ENCODE measurements around the gene ZC3H14.

The ZC3H14 gene

GRCh38 chr14:88588081-88588480 lies 25.2 kb downstream of the ZC3H14 start:
- TF ChIP-seq, protein P1, sequence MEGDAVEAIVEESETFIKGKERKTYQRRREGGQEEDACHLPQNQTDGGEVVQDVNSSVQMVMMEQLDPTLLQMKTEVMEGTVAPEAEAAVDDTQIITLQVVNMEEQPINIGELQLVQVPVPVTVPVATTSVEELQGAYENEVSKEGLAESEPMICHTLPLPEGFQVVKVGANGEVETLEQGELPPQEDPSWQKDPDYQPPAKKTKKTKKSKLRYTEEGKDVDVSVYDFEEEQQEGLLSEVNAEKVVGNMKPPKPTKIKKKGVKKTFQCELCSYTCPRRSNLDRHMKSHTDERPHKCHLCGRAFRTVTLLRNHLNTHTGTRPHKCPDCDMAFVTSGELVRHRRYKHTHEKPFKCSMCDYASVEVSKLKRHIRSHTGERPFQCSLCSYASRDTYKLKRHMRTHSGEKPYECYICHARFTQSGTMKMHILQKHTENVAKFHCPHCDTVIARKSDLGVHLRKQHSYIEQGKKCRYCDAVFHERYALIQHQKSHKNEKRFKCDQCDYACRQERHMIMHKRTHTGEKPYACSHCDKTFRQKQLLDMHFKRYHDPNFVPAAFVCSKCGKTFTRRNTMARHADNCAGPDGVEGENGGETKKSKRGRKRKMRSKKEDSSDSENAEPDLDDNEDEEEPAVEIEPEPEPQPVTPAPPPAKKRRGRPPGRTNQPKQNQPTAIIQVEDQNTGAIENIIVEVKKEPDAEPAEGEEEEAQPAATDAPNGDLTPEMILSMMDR (IDR thresholded peaks at IDR 0.05; ENCODE audit: control insufficient read depth, extremely low read depth, insufficient read depth): no peak
- no peak for DNase-seq (ENCODE audit: low read depth)
- H3K4me3 ChIP-seq (ENCODE audit: low read depth, low read length): no peak overlapping the region

GRCh38 chr14:88590173-88590572 lies 27.3 kb downstream of the ZC3H14 start:
- TF ChIP-seq, protein P1 (IDR thresholded peaks at IDR 0.05; ENCODE audit: control insufficient read depth, extremely low read depth, insufficient read depth): no peak
- H3K4me3 ChIP-seq (ENCODE audit: low read depth, low read length): no peak overlapping the region
- no peak for DNase-seq (ENCODE audit: low read depth)

DNA sequence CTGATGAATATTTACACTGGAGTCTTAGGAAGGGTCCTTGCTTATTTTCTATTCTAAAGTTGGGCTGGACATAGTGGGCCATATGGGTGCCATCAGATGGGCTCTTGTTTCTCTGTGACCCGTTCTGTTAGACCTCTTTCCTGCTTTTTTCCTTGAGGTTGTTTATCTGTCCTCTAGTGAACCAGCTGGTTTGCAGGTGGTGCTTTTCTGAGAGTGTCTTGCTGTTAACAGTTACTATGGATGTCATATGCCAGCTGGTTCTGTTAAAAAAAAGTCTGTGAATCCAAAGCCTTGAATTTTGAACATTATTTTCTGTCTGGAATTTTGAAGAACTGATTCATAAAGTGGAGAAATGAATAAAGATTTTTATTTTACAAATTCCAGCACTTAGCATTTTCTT lies 29.2 kb downstream of the ZC3H14 start:
- no peak for DNase-seq (ENCODE audit: low read depth)
- no peak overlapping the region for H3K4me3 ChIP-seq (ENCODE audit: low read depth, low read length)
- TF ChIP-seq, protein P1 (IDR thresholded peaks at IDR 0.05; ENCODE audit: control insufficient read depth, extremely low read depth, insufficient read depth): no peak

GRCh38 chr14:88597038-88597437 lies 34.2 kb downstream of the ZC3H14 start:
- no peak overlapping the region for H3K4me3 ChIP-seq (ENCODE audit: low read depth, low read length)
- TF ChIP-seq, protein P1 (IDR thresholded peaks at IDR 0.05; ENCODE audit: control insufficient read depth, extremely low read depth, insufficient read depth): no peak
- no peak for DNase-seq (ENCODE audit: low read depth)

DNA sequence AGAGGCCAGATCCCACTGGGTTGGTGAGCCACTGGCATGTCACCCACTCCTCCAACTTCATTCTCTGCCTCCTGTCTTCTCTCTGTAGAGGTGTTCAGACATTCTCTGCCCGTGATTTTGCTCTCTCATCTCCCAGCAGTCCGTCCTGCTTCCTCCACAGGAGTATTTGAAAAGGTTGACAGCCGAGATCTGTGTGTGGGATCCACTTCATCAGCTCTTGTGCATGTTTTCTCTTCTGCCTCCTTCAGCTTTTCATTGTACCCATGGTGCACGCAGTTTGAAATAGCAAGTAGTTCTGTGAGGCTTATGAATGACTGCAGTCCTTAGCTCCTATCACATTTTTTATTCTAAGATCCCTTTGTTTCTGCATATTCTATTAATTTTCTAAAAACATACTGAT lies 34.8 kb downstream of the ZC3H14 start:
- no peak overlapping the region for H3K4me3 ChIP-seq (ENCODE audit: low read depth, low read length)
- no peak for DNase-seq (ENCODE audit: low read depth)
- TF ChIP-seq, protein P1 (IDR thresholded peaks at IDR 0.05; ENCODE audit: control insufficient read depth, extremely low read depth, insufficient read depth): no peak

DNA sequence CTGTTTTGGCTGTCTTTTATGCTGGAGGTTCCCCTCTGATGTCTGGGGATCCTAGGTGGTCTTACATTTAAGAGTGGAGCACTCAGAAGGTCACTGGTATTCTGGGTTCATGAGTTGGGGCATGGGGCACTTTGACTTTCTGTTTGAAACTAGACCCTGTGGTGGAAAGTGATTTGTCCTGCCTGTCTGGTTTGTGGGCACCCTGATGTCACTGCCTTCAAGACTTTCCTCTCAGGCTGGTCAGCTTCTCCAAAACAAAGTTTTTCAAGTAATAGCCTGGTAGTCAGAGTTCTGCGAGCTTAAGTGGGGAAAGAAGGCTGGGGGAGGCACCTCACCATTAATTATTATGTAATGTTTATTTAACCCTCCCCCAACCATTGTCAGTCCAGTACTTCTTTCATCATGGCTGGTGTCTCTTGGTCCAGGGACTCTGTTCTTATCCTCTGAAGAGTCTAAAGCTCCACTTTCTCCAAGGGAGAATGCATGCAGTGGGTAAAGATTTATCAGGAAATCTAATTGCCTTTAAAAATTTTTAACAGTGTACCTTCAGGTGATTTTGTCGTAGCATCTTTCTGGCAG lies 35.3 kb downstream of the ZC3H14 start:
- no peak overlapping the region for H3K4me3 ChIP-seq (ENCODE audit: low read depth, low read length)
- TF ChIP-seq, protein P1 (IDR thresholded peaks at IDR 0.05; ENCODE audit: control insufficient read depth, extremely low read depth, insufficient read depth): no peak
- no peak for DNase-seq (ENCODE audit: low read depth)

DNA sequence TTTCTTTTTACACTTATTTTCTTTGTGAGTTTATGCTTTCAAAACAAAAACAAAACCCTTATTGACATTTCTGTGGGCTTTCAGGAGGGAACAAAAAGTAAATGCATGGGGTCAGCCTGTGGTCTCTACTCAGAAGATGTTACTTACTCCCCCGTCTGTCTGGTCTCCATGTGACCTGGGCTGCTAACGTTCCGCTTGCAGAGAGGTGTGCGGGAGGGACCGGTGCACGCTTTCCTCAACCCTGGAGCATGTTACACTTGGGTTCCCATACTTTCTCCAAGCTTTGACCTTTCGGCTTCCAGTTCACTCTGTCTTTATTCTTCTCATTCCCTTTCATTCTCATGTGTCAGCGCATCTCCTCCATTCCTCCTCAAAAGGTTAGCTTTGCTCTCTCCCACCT lies 36.5 kb downstream of the ZC3H14 start:
- no peak for DNase-seq (ENCODE audit: low read depth)
- H3K4me3 ChIP-seq (ENCODE audit: low read depth, low read length): no peak overlapping the region
- TF ChIP-seq, protein P1 (IDR thresholded peaks at IDR 0.05; ENCODE audit: control insufficient read depth, extremely low read depth, insufficient read depth): no peak
